Measurements from ENCODE around the gene NHP2. TPM values are rescaled to one million over a fixed set of nuclear protein-coding genes. Genes with fewer than 3 reads are reported as not detected.

The NHP2 gene
- total and polyA plus RNA-seq, 9 of the 15 experiments (the other 6 are each of a cell fraction or from before 2014, with no cell fraction given), result 52.8 to 622 (median 144) TPM

GRCh38 chr5:178192244-178192643, 38.6 kb upstream of the NHP2 start (continued):
- no peak for TF ChIP-seq EGR1 (conservative IDR thresholded peaks at IDR 0.05)

GRCh38 chr5:178191661-178192060, 38.0 kb upstream of the NHP2 start:
- in situ Hi-C loops (cut with MboI) (no loop called here), intact Hi-C loops (cut with micrococcal nuclease) (no loop called here)
- no peak overlapping the region for H3K9ac ChIP-seq (ENCODE audit: insufficient read depth in 1 of 2, low read depth in 2 of 2, low read length in 2 of 2)
- no peak for ATAC-seq
- no peak for FAIRE-seq
- H3K4me1 ChIP-seq (replicated peaks in 1 of 2; ENCODE audit: control insufficient read depth in 2 of 2, insufficient read depth in 2 of 2, low read length in 2 of 2), result peaks cover 0 to 14% of the 10 kb centered on the region in 2 experiments; a peak in 3 of 5 replicates
- H3K9me1 ChIP-seq (ENCODE audit: control insufficient read depth, insufficient read depth, low read length), result no peaks in the 10 kb centered on the region
- 50% methylated on average over 4 of the region's 4 CpGs for WGBS (ENCODE audit: insufficient coverage, low coverage, missing lambda C conversion rate)
- no peaks in the 10 kb centered on the region for H3K36me3 ChIP-seq (ENCODE audit: control insufficient read depth, insufficient read depth, low read length)
- H3K79me2 ChIP-seq (ENCODE audit: control insufficient read depth, insufficient read depth, low read length), result no peaks in the 10 kb centered on the region
- no peak overlapping the region for H2AFZ ChIP-seq (ENCODE audit: low read depth, low read length)
- CTCF ChIA-PET (ENCODE audit: low intra/inter-chr PET ratio), result no interaction called here
- H3K27me3 ChIP-seq (ENCODE audit: control insufficient read depth in 2 of 2, insufficient read depth in 2 of 2, low read length in 2 of 2), result peaks cover 5 to 16% of the 10 kb centered on the region in 2 experiments; a peak in 3 of 5 replicates
- no peak overlapping the region for H3K4me2 ChIP-seq (ENCODE audit: insufficient read depth, low read length)
- no peak overlapping the region for H3K27ac ChIP-seq (ENCODE audit: extremely low read depth, low read depth, low read length)
- no TSS peak for BruUV-seq (replicated peaks)
- POLR2A ChIA-PET, result no interaction called here
- H3K9me3 ChIP-seq (replicated peaks; ENCODE audit: control insufficient read depth, insufficient read depth, low read depth, low read length), result no peaks in the 10 kb centered on the region; the same call in 1 of the 2 replicates
- TF ChIP-seq, protein P1, sequence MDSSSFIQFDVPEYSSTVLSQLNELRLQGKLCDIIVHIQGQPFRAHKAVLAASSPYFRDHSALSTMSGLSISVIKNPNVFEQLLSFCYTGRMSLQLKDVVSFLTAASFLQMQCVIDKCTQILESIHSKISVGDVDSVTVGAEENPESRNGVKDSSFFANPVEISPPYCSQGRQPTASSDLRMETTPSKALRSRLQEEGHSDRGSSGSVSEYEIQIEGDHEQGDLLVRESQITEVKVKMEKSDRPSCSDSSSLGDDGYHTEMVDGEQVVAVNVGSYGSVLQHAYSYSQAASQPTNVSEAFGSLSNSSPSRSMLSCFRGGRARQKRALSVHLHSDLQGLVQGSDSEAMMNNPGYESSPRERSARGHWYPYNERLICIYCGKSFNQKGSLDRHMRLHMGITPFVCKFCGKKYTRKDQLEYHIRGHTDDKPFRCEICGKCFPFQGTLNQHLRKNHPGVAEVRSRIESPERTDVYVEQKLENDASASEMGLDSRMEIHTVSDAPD (CRISPR knock-in tag; IDR thresholded peaks at IDR 0.05), result no peak
- no peak for TF ChIP-seq RBM14 (IDR thresholded peaks at IDR 0.05; ENCODE audit: borderline replicate concordance, insufficient read depth, low read depth, low read length)
- TF ChIP-seq MCM7 (IDR thresholded peaks at IDR 0.05), result no peak
- TF ChIP-seq ZNF592 (IDR thresholded peaks at IDR 0.05), result no peak
- TF ChIP-seq GTF2E2 (tag; IDR thresholded peaks at IDR 0.05), result no peak
- TF ChIP-seq RERE (CRISPR knock-in tag; IDR thresholded peaks at IDR 0.05; ENCODE audit: borderline replicate concordance), result no peak
- no peak for TF ChIP-seq PURB (CRISPR knock-in tag; IDR thresholded peaks at IDR 0.05; ENCODE audit: low read depth)
- TF ChIP-seq CHCHD3 (CRISPR knock-in tag; IDR thresholded peaks at IDR 0.05), result no peak
- TF ChIP-seq PHB2 (IDR thresholded peaks at IDR 0.05; ENCODE audit: low read depth), result no peak
- no peak overlapping the region for H3K4me3 ChIP-seq
- no peaks in the 10 kb centered on the region for H4K20me1 ChIP-seq (replicated peaks; ENCODE audit: control insufficient read depth, insufficient read depth, low read length)
- DNase-seq (ENCODE audit: extremely low read depth in 1 of 4, low spot score in 3 of 4), result no peak

Measured in K562 (cell line).